KMS-11 (cell line): ENCODE data around the gene SUN1.

Source experiments
- H2AFZ ChIP-seq: fragments of 200-600 bp; sonication (generic); 2 replicates; pipeline ENCODE4 v1.6.1; 2016; ENCODE audit warnings: antibody characterized with exemption, mixed run types, low read depth
- H3K27ac ChIP-seq: fragments of 200-600 bp; sonication (generic); 2 replicates; pipeline ENCODE4 v1.6.1; 2016; ENCODE audit warnings: mild to moderate bottlenecking, mixed run types
- H3K27me3 ChIP-seq: fragments of 200-600 bp; sonication (generic); 2 replicates; pipeline ENCODE4 v1.6.1; 2017; ENCODE audit warnings: mild to moderate bottlenecking, low read depth, mixed run types, moderate library complexity; ENCODE audit not compliant: insufficient read depth
- H3K36me3 ChIP-seq: fragments of 200-600 bp; sonication (generic); 2 replicates; pipeline ENCODE4 v1.6.1; 2017; ENCODE audit warnings: mild to moderate bottlenecking, mixed run types; ENCODE audit not compliant: insufficient read depth
- H3K4me1 ChIP-seq: fragments of 200-600 bp; sonication (generic); 2 replicates; pipeline ENCODE4 v1.6.1; 2016; ENCODE audit warnings: mild to moderate bottlenecking, low read depth, mixed run types; ENCODE audit not compliant: poor library complexity, severe bottlenecking
- H3K4me2 ChIP-seq: fragments of 200-600 bp; sonication (generic); 2 replicates; pipeline ENCODE4 v1.7.0; 2016; ENCODE audit warnings: mild to moderate bottlenecking, mixed run types
- H3K4me3 ChIP-seq: fragments of 200-600 bp; sonication (generic); IDR thresholded peaks from 2 replicates; pipeline ENCODE4 v1.6.1; 2017; ENCODE audit warnings: low read depth, low read length, mixed read lengths; ENCODE audit not compliant: insufficient read depth
- H3K79me2 ChIP-seq: fragments of 200-600 bp; sonication (generic); 2 replicates; pipeline ENCODE4 v1.6.1; 2016; ENCODE audit warnings: low read depth, mixed run types; ENCODE audit not compliant: insufficient read depth
- H3K9ac ChIP-seq: fragments of 200-600 bp; sonication (generic); 2 replicates; pipeline ENCODE4 v1.6.1; 2016; ENCODE audit warnings: mild to moderate bottlenecking, mixed run types
- H4K20me1 ChIP-seq: fragments of 200-600 bp; sonication (generic); 2 replicates; pipeline ENCODE4 v1.6.1; 2016; ENCODE audit warnings: mild to moderate bottlenecking, mixed run types; ENCODE audit not compliant: insufficient read depth
- TF ChIP-seq, protein P1 (sequence below): fragments of 200-600 bp; sonication (generic); conservative IDR thresholded peaks from 2 replicates; pipeline ENCODE4 v1.6.1; 2017; ENCODE audit warnings: low read depth, mild to moderate bottlenecking, antibody characterized with exemption, low read length, moderate library complexity, mixed read lengths

The SUN1 gene

DNA sequence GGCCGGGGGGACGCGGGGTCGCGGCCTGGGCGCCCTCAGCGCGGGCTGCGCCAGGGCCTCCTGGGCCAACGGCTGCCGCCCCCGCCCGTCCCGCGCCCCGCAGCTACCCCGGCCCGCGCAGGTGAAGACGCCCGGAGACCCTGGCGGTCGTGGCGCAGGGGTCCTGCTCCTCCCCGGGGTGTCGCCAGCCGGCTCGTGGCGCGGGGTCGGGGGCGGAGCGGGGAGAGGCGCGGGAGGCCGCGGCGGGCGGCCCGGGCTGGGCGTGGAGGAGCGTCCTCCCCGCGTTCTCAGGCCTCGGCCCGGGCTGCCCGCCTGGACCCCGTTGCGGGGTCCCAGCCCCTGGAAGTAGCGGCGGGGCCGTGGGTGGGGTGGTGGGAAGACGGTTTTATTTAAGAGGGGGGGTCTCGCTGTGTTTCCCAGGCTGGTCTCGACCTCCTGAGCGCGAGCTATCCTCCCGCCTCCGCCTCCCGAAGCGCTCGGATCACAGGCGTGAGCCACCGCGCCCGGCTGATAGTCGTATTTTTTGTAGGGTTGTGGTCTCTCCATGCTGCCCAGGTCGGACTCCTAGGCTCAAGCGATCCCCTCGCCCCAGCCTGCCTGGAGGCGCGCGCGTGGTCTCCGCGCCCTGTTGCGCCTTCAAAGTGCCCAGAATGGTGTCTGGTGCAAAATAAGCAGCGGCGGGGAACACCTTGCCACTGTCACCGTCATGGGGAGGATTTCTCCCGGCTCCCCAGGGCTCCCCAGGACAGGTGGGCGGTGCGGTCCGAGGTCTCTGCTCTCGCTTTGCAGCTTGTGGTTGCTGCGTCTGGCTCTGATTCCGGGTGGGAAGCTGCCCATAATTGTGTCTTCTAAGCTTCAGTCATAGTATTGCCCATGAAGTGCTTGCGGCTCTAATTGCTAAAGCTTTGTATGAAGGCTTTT lies 15.3 kb upstream of the SUN1 start:
- H3K4me3 ChIP-seq, result no peak overlapping the region
- peaks cover 9% of the 10 kb centered on the region; the same call in 1 of the 2 replicates for H4K20me1 ChIP-seq
- H3K27me3 ChIP-seq, result no peaks in the 10 kb centered on the region
- H3K9ac ChIP-seq, result peak overlapping the region; percentile 55
- H3K4me1 ChIP-seq, result peaks cover 39% of the 10 kb centered on the region
- TF ChIP-seq, protein P1, sequence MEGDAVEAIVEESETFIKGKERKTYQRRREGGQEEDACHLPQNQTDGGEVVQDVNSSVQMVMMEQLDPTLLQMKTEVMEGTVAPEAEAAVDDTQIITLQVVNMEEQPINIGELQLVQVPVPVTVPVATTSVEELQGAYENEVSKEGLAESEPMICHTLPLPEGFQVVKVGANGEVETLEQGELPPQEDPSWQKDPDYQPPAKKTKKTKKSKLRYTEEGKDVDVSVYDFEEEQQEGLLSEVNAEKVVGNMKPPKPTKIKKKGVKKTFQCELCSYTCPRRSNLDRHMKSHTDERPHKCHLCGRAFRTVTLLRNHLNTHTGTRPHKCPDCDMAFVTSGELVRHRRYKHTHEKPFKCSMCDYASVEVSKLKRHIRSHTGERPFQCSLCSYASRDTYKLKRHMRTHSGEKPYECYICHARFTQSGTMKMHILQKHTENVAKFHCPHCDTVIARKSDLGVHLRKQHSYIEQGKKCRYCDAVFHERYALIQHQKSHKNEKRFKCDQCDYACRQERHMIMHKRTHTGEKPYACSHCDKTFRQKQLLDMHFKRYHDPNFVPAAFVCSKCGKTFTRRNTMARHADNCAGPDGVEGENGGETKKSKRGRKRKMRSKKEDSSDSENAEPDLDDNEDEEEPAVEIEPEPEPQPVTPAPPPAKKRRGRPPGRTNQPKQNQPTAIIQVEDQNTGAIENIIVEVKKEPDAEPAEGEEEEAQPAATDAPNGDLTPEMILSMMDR, result no peak
- H3K36me3 ChIP-seq, result no peaks in the 10 kb centered on the region
- H3K27ac ChIP-seq, result 0 out of 2 replicates have a peak overlapping the region, but pooled peaks have one; percentile 13
- peak overlapping the region; percentile 54 for H2AFZ ChIP-seq
- peaks cover 50% of the 10 kb centered on the region for H3K79me2 ChIP-seq
- peak overlapping the region; percentile 46 for H3K4me2 ChIP-seq

DNA sequence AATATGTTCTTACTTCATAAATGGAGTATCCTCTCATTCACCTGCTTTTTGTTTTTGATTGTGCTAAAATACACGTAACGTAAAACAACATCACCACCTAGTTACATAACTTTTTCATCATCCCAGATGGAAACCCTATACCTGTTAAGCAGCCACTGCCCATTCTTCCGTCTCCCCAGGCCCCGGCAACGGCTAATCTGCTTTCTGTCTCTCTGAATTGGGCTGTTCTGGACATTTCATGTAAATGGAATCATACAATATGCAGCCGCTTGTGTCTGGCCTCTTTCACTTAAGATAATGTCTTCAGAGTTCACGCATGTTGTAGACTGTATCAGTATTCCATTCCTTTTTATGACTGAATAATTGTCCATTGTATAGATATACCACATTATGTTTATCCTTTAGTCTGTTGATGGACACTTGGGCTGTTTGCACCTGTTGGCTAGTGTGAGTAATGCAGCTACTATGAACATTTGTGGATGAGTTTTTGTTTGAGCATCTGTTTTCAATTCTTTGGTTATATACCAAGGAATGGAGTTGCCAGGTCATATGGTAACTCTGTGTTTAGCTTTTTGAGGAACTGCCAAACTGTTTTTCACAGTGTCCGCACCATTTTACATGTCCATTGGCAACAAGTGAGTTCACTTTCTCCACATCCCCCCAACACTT lies 14.1 kb upstream of the SUN1 start:
- H3K27me3 ChIP-seq, result no peaks in the 10 kb centered on the region
- no peaks in the 10 kb centered on the region; the same call in 1 of the 2 replicates for H3K36me3 ChIP-seq
- H2AFZ ChIP-seq, result no peak overlapping the region
- H3K4me1 ChIP-seq, result peaks cover 29% of the 10 kb centered on the region
- no peak overlapping the region for H3K27ac ChIP-seq
- no peak overlapping the region for H3K4me3 ChIP-seq
- H4K20me1 ChIP-seq, result peaks cover 9% of the 10 kb centered on the region; the same call in 1 of the 2 replicates
- TF ChIP-seq, protein P1, result peak; percentile 54
- no peak overlapping the region for H3K9ac ChIP-seq
- peaks cover 62% of the 10 kb centered on the region for H3K79me2 ChIP-seq
- H3K4me2 ChIP-seq, result peak overlapping the region; percentile 46

DNA sequence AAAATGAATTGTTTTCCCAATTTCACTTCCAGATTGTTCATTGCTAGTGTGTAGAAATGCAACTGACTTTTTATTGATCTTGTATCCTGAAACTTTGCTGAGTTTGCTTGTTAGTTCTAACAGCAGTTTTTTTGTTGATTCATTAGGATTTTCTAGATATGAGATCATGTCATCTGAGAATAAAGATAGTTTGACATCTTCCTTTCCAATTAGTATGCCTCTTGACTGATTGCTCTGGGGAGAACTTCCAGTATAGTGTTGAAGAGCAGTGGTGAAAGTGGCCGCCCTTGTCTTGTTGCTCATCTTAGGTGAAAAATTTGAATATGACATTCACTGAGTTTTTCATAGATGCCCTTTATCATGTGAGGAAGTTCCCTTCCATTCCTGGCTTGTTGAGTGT lies 11.9 kb upstream of the SUN1 start:
- H4K20me1 ChIP-seq, result peaks cover 9% of the 10 kb centered on the region; the same call in 1 of the 2 replicates

DNA sequence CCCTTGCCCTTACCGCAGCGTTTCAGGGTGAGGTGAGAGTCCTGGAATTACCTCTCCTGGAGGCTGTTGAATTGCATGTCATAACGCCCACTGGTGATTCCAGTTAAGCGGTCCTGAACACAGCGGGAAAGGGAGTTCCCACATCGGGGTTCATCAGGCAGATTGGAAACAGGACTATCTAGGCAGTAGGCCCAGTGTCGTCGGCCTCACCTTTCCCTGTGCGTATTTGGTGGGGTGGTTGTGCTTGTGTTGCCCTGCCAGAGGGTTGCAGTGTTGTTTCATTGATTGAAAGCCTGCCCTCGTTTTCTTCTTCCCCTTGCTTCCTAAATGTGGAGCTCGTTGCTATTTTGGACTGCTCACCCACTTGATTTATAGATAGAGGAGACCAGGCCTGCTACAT lies 10.6 kb upstream of the SUN1 start:
- Histone ChIP-seq H2AFZ (no peak overlapping the region), H3K36me3 (no peaks in the 10 kb centered on the region; the same call in 1 of the 2 replicates), H3K27me3 (no peaks in the 10 kb centered on the region), H3K9ac (no peak overlapping the region), H3K4me1 (peaks cover 22% of the 10 kb centered on the region), H3K79me2 (peaks cover 87% of the 10 kb centered on the region), H3K27ac (no peak overlapping the region), H3K4me3 (no peak overlapping the region), H3K4me2 (no peak overlapping the region), H4K20me1 (peaks cover 9% of the 10 kb centered on the region; the same call in 1 of the 2 replicates)
- TF ChIP-seq, protein P1, result no peak

More for the DNA sequence above, 11.9 kb upstream of the SUN1 start:
- H3K27me3 ChIP-seq, result no peaks in the 10 kb centered on the region
- H3K79me2 ChIP-seq, result peaks cover 79% of the 10 kb centered on the region
- H3K27ac ChIP-seq, result no peak overlapping the region
- H3K4me1 ChIP-seq, result peaks cover 22% of the 10 kb centered on the region
- H3K9ac ChIP-seq, result no peak overlapping the region
- no peak overlapping the region for H2AFZ ChIP-seq
- peak overlapping the region; percentile 10; the same call in 1 of the 2 replicates for H3K4me2 ChIP-seq
- TF ChIP-seq, protein P1, result no peak
- H3K36me3 ChIP-seq, result no peaks in the 10 kb centered on the region; the same call in 1 of the 2 replicates
- no peak overlapping the region for H3K4me3 ChIP-seq
